ENCODE data around the gene PXYLP1.

The PXYLP1 gene

DNA sequence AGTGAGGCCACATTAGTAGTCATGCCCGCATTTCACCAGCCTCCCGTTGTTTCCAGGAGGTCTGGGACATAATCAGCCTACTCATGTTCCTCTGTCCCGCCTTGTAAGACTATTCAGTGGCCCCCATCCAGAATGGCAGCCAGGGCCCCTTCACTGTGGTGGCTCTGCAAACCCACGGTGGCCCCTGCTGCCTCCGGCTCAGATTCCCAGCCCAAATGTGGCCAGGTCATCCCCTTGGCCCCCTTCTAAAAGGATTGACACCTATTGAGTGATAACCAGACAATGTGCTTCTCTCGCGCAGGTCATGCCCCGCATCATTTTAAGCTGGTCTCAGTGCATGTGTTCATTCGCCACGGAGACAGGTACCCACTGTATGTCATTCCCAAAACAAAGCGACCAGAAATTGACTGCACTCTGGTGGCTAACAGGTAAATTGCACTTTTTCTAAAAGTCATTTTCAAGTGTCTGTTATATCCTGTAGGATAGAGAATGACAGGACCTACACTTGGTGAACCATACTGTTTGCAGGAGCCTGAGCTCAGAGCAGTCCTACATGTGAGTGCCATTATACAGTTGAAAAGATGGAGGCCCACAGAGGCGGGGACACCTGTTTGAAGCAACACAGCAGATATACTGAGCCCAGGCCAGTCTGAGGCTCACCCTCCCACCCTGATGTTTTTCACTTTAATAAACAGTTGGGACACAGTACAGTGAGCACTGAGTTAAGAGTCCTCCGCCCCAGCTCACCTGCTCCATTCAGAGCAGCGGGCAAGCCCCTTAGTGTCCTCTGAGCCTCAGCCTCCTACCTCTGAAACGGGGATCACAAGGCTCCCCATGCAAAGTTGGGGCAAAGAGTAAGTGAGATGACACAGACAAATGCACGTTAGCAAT is 47.7 kb downstream of the PXYLP1 start:
- peak; percentile 40 for DNase-seq (ENCODE audit: low spot score)

DNA sequence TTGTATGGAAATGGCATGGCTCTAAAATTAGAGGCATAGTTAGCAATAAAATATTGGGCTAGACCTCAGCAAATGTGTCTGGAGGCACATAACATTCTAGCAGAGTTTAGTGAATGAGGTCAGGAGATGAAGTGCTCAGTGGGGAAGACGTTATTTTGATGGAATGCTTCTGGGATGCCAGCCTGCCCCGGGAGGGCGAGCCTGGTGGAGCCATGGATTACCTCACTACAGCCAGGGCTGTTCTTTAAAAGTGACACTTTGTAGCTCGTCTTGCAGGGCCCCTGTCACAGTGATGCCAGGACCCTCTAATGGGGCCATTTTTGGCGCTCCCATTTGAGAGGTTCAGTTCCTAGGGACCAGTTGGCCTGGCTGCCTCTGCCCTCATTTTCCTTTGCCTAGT is 48.5 kb downstream of the PXYLP1 start:
- DNase-seq (ENCODE audit: low spot score) = no peak
- TF ChIP-seq, protein P1, sequence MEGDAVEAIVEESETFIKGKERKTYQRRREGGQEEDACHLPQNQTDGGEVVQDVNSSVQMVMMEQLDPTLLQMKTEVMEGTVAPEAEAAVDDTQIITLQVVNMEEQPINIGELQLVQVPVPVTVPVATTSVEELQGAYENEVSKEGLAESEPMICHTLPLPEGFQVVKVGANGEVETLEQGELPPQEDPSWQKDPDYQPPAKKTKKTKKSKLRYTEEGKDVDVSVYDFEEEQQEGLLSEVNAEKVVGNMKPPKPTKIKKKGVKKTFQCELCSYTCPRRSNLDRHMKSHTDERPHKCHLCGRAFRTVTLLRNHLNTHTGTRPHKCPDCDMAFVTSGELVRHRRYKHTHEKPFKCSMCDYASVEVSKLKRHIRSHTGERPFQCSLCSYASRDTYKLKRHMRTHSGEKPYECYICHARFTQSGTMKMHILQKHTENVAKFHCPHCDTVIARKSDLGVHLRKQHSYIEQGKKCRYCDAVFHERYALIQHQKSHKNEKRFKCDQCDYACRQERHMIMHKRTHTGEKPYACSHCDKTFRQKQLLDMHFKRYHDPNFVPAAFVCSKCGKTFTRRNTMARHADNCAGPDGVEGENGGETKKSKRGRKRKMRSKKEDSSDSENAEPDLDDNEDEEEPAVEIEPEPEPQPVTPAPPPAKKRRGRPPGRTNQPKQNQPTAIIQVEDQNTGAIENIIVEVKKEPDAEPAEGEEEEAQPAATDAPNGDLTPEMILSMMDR (IDR thresholded peaks at IDR 0.05; ENCODE audit: extremely low read depth, missing control alignments) = no peak

More for the DNA sequence above, 47.7 kb downstream of the PXYLP1 start:
- TF ChIP-seq, protein P1 (IDR thresholded peaks at IDR 0.05; ENCODE audit: extremely low read depth, missing control alignments) = peak; percentile 61

DNA sequence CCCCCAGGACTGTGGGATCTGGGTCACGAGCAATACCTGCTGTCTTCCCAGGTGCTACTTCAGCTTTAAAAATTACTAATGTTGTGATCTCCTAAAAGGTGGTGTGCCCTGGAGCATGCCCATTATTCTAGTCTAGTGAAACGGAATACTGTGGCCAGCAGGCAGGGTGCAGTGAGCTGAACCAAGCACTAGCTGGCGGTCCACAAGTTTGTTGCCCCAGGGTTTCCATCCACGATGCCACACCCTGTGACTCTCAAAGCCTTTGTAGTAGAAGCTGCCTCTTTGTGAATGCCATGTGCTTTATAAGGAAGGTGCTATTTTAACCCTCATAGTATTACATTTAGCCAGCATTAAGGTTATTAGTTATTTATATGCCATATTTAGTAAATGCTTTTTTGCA is 49.1 kb downstream of the PXYLP1 start:
- no peak for DNase-seq (ENCODE audit: low spot score)
- TF ChIP-seq, protein P1 (IDR thresholded peaks at IDR 0.05; ENCODE audit: extremely low read depth, missing control alignments) = no peak

DNA sequence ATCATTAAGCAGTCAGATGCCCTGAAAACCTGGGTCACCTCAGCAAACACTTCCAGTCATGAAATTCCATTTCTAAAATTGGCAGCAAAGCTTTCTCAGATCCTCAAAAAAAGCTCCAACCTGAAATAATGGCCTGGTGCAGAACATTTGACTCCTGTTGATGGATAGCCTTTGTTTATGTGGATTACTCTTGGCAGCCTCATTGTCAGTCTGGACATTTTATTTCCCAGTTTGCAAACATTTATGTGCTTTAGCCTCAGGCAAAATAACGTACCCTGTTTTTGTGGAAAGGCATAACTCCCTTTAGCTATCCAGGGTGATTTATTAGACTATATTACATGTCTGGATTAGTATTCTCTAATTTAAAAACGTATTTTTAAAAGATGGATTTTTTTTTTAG is 53.9 kb downstream of the PXYLP1 start:
- TF ChIP-seq, protein P1 (IDR thresholded peaks at IDR 0.05; ENCODE audit: extremely low read depth, missing control alignments) = no peak
- DNase-seq (ENCODE audit: low spot score) = no peak

DNA sequence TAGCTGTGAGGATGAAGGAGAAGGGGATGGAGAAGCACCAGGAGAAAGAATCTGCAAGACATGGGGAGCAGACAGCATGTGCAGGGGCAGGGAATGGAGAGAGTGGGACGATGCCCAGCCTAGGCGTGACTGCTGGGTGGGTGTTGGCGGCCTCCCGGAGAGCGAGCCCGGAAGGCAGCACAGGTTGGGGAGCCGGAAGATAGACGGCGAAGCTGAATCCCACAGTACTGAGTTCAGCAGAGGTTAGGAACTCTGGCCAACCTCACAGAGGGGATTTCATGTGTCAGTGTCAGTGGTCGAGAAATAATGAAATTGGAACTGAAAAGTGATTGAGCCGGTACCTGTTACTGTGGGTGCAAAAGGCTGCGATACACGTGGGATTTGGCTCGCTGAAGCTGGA is 55.2 kb downstream of the PXYLP1 start:
- DNase-seq (ENCODE audit: low spot score) = peak; percentile 32
- TF ChIP-seq, protein P1 (IDR thresholded peaks at IDR 0.05; ENCODE audit: extremely low read depth, missing control alignments) = no peak

DNA sequence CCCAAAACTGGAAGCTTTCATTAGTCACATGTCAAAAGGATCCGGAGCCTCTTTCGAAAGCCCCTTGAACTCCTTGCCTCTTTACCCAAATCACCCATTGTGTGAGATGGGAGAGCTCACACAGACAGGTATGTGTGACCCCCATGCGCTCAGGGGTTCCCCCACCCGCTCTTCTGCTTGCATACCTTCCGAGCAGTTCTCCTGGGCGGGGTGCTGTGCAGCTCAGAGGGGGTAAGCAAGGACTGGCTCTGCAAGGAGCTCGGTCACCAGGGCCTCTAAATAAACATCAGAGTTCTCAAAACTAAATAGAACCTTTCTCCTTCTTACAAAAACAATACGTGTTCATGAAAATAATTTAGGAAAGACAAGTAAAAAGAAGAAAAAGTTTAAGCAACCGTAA is 55.7 kb downstream of the PXYLP1 start:
- no peak for DNase-seq (ENCODE audit: low spot score)
- TF ChIP-seq, protein P1 (IDR thresholded peaks at IDR 0.05; ENCODE audit: extremely low read depth, missing control alignments) = no peak

DNA sequence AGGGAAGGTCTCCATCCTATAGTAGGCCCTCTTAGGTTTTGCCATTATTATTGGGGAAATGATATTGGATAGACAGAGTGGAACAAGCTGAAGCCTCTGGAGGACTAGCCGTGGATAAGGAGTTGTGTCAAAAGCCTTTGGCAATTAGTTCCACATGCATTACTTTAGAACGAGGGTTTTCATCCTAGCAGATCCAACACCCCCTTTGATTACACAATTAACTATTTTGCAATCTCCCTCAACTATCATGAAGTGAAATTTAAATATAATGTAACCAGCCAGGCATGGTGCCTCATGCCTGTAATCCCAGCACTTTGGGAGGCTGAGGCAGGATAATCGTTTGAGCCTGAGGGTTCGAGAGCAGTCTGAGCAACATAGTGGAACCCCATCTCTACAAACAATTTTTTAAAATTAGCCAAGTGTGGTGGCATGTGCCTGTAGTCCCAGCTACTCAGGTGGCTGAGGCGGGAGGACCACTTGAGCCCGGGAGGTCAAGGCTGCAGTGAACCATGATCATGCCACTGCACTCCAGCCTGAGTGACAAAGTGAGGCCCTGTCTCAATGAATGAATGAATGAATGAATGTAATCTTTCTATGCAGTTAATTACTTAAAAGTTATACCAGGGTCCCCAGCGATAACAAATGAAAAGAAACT is 56.8 kb downstream of the PXYLP1 start:
- TF ChIP-seq, protein P1 (IDR thresholded peaks at IDR 0.05; ENCODE audit: extremely low read depth, missing control alignments) = no peak

More for the DNA sequence above, 56.8 kb downstream of the PXYLP1 start:
- DNase-seq (ENCODE audit: low spot score) = no peak
